SH-SY5Y (cell line): ENCODE measurements around the gene TBC1D14.

ENCODE experiments used
- GATA2 ChIP-seq: IDR thresholded peaks from 2 replicates; pipeline ENCODE4 v1.6.1; 2011; ENCODE audit warnings: mild to moderate bottlenecking, low read depth, low read length
- GATA3 ChIP-seq: IDR thresholded peaks from 2 replicates; pipeline ENCODE4 v1.6.1; 2011; ENCODE audit warnings: low read depth, mild to moderate bottlenecking, low read length, moderate library complexity

Gene TBC1D14

DNA sequence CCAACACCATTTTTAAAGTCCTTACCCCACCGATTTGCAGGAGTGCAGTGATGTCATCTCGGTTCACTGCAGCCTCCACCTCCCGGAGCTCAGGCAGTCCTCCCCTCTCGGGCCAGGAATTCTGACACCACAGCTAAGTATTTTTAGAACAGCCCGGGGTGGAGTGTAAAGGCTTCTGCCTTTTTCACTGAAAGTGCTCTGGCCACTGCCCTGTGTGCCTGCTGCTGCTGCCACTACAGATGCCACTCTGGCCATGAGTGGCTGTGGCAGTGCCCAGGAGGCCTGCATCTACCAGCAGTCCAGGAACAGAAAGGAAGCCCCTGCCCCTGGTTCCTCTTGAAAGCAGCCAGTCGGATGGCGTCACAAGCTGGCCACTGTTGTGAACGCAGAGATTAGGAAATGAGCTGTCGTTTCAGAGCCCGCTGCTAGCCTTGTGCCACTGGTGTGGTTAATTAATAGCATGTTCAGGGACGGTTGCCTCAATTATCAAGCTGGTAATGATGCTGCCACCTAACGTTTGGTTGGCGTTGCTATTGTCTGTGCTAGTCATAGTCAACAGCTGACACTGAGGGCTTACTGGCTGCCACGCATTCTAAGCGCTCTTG, 23.6 kb upstream of the TBC1D14 start:
- TF ChIP-seq GATA2 = no peak
- no peak for TF ChIP-seq GATA3

DNA sequence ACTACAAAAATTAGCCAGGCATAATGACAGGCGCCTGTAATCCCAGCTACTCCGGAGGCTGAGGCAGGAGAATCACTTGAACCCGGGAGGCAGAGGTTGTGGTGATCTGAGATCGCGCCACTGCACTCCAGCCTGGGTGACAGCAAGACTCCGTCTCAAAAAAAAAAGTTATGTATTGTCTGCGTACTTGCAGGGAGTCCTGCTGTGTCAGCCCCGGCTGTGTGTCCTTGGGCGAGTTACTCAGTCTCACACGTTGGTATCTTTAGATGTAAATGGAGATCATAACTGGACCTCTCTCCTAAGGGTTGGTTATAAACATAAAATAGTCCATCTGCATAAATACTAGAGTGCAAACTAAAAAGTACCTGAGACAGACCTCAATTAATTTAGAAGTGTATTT, 22.7 kb upstream of the TBC1D14 start:
- TF ChIP-seq GATA2 (no peak), GATA3 (no peak)

DNA sequence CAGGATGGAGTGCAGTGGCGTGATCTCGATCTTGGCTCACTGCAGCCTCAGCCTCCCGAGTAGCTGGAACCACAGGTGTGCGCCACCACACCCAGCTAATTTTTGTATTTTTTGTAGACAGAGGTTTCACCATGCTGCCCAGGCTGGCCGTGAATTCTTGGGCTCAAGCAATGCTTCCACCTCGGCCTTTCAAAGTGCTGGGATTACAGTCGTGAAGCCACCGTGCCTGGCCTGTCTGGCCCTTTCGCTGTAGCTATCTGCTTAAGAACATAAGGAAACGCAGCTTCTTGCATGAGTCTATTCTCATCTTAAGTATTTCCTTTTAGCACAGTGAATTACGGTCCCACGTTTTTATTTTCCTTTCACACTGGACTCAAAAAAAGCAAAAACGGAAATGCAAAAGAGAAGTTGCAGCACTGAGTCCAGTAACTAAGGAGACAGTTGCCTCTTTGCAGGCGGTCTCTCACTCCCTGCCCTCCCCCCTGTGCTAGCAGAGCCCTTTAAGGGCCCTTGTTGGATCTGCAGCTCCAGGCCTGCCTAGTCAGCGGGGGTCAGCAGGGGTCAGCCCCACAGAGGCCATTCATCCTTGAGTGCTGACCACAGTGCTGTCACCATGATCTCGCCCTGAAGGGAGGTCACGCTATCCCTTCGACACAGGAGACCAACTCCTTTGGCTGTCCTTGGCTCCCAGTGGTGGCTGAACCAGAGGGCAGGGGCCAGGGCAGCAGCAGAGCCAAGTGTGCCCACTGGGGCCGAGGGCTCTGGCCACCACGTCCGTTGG, 21.8 kb upstream of the TBC1D14 start:
- no peak for TF ChIP-seq GATA2
- TF ChIP-seq GATA3 = no peak

DNA sequence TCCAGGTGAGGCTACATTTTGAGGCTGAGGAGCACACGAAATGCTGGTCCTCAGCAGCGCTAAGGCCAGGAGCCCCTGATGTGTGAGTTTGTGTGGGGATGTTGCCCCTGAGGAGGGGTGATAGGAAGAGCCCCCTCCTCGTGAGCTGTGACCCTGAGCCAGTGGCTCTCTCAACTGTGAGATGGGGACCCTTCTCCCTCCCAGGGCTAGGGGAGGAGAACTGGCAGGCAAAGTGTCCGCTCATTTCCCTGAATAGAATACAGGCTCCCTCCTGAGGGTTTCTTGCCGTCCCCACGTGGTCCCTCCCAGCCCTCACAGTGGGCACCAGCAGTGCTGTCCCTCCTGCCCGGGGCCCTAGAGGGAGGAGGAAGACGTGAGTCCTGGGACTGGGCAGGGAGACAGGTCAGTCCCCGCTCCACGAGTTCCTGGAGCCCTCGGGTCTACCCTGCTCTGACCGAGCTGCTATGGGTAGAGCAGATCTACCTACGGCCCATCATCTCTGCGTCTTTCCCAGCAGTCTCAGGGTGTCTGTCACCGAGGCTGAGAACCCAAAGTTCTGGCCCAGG, 21.0 kb upstream of the TBC1D14 start:
- no peak for TF ChIP-seq GATA2
- no peak for TF ChIP-seq GATA3

DNA sequence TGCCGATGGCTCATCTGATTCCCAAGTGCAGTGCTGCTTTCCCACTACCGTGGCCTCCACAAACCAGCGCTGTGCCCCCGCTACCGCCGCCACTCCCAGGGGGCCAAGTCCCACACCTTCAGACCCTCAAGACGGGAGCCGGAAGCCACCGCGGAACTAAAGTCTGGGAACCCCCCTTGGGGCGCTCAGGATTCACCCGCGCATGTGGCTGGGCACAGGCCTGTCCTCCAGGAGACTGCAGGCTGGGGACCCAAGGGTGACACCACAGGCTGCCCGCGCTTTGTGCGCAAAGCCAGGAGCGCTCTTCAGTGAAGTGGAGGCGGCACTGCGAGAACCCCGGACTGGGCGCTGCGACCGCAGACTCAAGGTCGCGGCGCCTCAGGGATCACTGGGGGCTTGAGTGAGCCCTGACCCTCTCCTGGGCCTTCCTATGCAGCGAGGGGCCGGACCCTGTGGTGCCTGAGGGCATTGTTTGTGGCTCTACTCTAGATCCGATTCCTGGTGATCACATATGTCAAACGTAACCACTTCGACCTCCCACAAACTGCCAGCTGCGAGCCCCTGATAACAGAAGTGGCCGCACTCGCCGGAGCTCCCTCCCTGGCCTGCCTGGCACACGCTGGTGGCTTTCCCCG, 20.4 kb upstream of the TBC1D14 start:
- TF ChIP-seq GATA2 (no peak), GATA3 (no peak)

DNA sequence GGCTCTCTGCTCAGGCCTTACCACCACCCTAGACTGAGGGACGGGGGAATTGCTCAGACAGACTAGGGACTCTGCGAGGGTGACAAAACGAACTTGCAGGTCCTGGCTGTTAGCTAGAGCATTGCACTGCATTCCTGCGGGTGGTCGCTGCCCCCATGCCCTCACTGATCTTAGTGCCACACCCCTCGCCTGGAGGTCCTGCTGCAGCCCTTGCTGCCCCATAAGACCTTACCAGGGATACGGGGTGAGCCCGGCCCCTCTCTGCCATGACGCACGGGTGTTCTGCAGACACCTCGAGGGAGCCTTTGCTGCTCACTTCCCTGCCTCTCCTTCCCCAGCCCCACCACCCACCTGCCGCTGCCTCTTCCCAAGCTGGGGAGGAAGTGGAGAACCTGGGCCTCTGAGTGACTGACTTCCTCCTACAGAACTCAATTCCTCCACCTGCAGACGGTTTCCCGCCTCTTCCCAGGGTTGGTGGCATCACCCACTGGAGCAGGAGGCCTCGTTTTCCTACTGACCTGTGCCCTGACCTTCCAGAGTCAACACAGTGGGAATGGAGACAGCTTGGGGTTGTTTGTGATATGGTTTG, 19.8 kb upstream of the TBC1D14 start:
- TF ChIP-seq GATA2 = no peak
- no peak for TF ChIP-seq GATA3

DNA sequence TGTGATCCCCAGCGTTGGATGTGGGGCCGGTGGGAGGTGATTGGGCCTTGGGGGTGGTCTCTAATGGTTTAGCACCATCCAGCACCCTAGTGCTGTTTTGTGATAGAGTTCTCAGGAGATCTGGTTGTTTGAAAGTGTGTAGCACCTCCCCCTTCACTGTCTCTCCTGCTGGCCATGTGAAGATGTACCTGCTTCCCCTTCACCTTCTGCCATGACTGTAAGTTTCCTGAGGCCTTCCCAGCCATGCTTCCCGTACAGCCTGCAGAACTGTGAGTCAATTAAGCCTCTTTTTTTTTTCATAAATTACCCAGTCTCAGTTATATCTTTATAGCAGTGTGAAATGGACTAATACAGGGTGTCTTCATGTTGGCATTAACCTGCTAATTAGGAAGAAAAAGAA, 19.3 kb upstream of the TBC1D14 start:
- TF ChIP-seq GATA3 = no peak
- no peak for TF ChIP-seq GATA2

DNA sequence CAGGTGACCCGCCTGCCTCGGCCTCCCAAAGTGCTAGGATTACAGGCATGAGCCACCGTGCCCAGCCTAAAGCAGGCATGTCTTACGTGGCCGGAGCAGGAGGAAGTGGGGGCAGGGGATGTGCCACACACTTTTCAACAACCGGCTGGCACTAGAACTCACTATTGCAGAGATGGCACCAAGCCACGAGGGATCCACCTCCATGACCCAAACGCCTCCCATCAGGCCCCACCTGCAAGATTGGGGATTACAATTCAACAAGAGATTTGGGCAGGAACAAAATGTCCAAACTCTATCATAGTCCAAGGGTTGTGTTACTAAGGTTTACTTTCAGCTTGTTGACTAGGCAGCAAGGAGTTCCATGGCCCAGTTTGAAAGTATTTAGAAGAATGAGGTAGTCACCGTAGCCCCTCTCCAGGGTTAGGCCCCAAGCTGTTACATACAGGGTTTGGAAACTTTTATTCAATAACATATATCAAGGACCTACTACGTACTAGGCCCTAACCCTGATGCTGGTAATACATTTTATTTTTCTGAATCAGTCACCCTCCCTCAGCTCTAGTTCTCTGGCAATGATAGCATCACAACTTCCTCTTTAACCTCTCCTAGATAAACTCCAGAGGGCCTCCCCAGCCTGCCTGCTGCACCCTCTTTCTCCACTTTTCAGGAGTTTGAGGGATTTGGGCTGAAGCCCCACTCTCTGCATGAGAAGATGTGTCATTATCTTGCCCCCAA, 18.0 kb upstream of the TBC1D14 start:
- no peak for TF ChIP-seq GATA3

DNA sequence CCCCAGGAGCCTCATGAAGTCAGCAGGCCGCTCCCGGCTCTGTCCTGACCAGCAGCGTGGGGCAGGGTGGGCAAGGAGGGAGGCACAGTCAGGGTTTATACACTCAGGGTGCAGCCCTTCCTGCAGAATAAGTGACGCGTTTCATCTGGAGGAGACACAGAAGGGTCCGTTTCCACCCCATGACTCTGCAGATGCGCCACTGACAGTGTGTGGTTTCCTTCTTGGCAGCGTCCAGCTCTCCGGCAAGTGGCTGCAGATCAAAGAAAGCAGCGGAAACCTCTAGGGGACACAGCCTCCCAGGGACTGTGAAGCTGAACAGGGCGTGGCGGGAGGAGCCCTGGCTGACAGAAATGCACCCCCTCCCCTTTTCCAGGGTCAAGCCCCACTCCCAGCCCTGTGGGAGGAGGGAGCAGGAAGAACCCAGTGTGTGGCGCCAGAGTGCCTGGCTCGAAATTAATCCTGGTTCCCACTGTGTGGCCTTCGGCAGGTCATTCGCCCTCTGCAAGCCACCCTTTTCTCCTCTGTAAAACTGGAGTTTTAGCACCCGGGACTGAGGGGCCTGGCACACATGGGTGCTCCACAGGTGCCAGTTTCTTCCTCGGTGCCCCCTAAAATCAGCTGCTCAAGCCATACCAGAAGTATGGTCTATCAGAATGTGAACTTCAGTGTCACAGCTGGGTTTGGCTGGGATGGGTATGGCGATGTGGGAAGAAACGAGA, 17.3 kb upstream of the TBC1D14 start:
- no peak for TF ChIP-seq GATA3
- TF ChIP-seq GATA2 = no peak

DNA sequence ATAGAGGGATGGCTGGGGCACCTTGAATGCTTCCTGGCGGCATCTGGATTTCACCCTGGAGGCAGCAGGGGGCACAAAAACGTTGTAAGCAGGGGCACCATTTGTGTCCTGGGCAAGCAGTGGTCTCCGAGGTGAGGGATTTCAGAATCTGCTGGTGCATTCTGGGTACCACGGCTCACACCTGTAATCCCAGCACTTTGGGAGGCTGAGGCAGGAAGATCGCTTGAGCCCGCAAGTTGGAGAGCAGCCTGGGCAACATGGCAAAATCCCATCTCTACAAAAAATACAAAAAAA, 16.8 kb upstream of the TBC1D14 start:
- TF ChIP-seq GATA2 (no peak), GATA3 (no peak)

DNA sequence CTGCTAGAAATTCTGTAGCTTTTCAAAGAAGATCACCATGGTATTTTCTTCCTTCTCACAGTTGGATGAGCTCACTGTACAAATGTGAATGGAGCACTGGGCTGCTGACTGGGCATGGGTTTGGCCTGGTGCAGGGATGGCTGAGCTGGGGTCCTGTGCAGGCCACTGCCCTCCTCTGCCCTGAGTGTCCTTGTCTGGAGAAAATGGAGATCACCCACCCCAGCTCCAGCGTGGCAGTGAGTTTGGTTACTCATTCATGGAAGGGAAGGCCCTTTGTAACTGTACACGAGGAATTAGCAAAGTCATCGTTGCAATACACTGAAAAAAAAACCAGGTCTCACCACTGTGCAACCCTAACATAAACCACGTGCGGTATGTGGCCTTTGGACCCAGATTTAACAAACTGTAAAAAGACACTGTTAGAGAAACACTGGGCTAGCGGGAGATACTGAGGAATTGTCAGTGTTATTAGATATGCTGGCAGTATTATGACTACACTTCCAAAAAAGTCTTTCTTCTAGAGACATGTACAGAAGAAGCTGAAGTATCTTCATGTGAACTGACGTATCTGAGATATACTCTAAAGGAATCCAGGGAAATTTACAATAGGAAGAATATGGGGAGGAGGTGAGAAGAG, 16.1 kb upstream of the TBC1D14 start:
- TF ChIP-seq GATA2 (no peak), GATA3 (no peak)

DNA sequence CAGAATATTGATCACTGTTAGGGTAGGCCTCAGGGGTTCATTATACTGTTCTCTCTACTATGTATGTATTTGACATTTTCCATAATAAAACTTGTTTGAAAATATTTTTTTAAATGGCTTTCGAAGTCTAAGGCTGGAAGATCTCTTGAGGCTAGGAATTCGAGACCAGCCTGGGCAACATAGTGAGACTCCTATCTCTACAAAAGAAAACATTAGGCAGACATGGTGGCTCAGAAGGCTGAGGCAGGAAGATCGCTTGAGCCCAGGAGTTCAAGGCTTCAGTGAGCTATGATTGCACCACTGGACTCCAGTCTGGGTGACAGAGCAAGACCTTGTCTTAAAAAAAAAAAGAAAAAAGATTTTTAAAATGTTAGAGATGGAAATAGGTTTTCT, 15.5 kb upstream of the TBC1D14 start:
- TF ChIP-seq GATA3 (no peak), GATA2 (no peak)

DNA sequence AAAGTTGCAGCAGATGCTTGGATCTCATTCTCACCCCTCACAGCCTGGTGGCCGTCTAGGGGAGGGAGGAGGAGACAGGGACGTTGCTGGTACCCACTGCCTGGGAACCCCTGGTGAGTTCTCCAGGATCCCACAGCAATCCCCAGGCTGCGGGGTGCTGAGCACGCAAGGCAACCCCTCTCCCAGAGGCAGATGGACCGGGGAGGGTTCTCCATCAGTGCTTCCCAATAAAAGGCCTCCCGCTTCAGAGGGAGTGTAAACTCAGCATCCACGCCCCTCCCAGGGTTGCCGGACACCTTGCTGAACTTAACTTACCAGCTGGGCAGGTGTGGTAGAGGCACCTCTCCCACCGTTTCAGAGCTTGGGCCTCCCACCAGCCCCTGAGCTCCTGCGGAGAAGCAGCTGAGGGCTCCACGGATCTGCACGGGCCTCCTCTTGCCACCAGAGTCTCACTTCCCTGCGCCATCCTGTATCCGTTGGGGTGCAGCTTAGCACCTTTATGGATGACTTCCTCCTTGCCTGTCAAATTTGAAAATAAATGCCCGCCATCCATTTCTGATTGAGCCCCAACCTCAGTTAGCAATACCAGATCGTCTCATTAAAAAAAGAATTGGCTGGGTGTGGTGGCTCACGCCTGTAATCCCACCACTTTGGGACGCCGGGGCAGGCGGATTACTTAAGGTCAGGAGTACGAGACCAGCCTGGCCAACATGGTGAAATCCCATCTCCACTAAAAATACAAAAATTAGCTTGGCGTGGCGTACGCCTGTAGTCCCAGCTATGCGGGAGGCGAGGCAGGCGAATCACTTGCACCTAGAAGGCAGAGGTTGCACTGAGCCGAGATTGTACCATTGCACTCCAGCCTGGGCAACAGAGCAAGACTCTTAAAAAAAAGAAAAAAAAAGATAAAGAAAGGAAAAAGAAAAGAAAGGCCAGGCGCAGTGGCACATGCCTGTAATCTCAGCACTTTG, 14.8 kb upstream of the TBC1D14 start:
- TF ChIP-seq GATA2 (no peak), GATA3 (no peak)
